Measurements from ENCODE around the gene HAVCR2. TPM values are rescaled to one million over a fixed set of nuclear protein-coding genes. Genes with fewer than 3 reads are reported as not detected.

HAVCR2 gene
- 0.19 and 0.37 TPM in 2 replicates for total RNA-seq (ENCODE audit: low replicate concordance)

DNA sequence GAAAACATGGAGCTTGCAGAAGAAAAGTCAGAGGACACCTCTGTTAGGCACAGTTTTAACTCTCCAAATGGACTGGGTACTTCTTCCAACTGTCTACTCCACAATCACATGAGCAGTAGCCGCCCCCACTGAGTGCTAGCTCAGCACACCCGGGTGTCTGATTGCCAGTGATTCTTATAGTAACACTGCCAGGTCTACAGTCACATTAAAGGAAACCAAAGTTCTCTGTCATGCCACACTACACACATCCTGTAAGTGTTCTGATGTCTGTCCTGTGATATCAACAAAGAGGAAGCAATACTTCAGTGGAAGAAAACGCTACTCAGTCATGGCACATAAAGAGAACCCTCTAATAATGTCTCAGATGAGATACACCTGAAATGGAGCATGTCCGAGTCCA lies at the start of gene HAVCR2:
Gene HAVCR2 (minus strand): TSS at position 69 of the 400 bp plus-strand sequence. CDS start 61 bp downstream, at position 8.
- no peaks in the 10 kb centered on the region for H3K27me3 Mint-ChIP-seq (ENCODE audit: insufficient read depth, low read depth)
- Histone ChIP-seq H3K27ac (no peak within 1 kb of the TSS), H4K20me1 (ENCODE audit: low read depth) (no peaks in the 10 kb centered on the region), H3K9me3 (ENCODE audit: low read depth) (no peaks in the 10 kb centered on the region), H3K4me2 (no peak within 1 kb of the TSS), H3K4me1 (no peaks in the 10 kb centered on the region), H3K9ac (no peak within 1 kb of the TSS), H3K27me3 (no peaks in the 10 kb centered on the region), H3F3A (ENCODE audit: low read depth) (no peaks in the 10 kb centered on the region), H2AFZ (replicated peaks) (no peak within 1 kb of the TSS), H3K4me3 (no peak within 1 kb of the TSS), H3K36me3 (no peaks in the 10 kb centered on the region), H3K79me2 (ENCODE audit: low read depth) (no peaks in the 10 kb centered on the region)
- TF ChIP-seq, protein P1, sequence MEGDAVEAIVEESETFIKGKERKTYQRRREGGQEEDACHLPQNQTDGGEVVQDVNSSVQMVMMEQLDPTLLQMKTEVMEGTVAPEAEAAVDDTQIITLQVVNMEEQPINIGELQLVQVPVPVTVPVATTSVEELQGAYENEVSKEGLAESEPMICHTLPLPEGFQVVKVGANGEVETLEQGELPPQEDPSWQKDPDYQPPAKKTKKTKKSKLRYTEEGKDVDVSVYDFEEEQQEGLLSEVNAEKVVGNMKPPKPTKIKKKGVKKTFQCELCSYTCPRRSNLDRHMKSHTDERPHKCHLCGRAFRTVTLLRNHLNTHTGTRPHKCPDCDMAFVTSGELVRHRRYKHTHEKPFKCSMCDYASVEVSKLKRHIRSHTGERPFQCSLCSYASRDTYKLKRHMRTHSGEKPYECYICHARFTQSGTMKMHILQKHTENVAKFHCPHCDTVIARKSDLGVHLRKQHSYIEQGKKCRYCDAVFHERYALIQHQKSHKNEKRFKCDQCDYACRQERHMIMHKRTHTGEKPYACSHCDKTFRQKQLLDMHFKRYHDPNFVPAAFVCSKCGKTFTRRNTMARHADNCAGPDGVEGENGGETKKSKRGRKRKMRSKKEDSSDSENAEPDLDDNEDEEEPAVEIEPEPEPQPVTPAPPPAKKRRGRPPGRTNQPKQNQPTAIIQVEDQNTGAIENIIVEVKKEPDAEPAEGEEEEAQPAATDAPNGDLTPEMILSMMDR (IDR thresholded peaks at IDR 0.05) = no peak
- no peak for TF ChIP-seq EZH2 (IDR thresholded peaks at IDR 0.05)
- no peak for TF ChIP-seq EZH2phosphoT487 (IDR thresholded peaks at IDR 0.05)
- H3K4me1 Mint-ChIP-seq = peaks cover 14% of the 10 kb centered on the region
- H3K4me3 Mint-ChIP-seq = no peak within 1 kb of the TSS
- DNase-seq (ENCODE audit: low spot score) = no peak
- no peaks in the 10 kb centered on the region for H3K9me3 Mint-ChIP-seq
- H3K36me3 Mint-ChIP-seq = no peaks in the 10 kb centered on the region
- H3K27ac Mint-ChIP-seq = no peak within 1 kb of the TSS

DNA sequence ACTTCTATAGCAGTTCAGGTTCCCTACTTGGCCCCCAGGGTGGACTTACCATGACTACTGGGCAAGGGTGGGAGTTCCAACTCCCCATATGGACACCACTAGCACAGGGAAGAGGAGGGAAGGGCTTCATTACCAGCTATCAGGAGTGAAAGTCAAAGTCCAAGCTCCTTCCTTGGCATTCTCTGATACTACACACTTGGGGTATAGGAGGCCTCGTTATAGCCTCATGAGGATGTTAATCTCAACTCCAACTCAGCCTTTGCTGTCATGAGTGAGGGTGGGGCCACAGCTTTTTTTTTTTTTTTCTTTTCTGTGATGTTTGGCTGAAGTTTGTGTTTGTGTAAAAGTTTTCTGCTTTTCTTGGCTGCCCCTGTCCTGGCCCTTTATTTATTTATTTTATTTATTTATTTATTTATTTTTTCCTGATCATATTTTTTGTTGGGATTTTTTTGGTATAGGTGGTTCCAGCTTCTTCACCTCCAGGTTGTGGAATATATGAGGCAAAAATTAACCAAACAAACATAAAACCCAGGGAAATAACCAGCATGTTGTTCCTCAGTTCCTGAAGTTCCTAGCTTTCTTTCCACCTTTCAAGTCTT lies 48.5 kb upstream of the HAVCR2 start:
- no peak for DNase-seq (ENCODE audit: low spot score)
- H3K36me3 Mint-ChIP-seq = no peaks in the 10 kb centered on the region
- Histone ChIP-seq H3K4me3 (no peak overlapping the region), H4K20me1 (ENCODE audit: low read depth) (no peaks in the 10 kb centered on the region), H3F3A (ENCODE audit: low read depth) (no peaks in the 10 kb centered on the region), H2AFZ (replicated peaks) (no peak overlapping the region), H3K4me2 (no peak overlapping the region), H3K27ac (no peak overlapping the region), H3K36me3 (no peaks in the 10 kb centered on the region), H3K79me2 (ENCODE audit: low read depth) (no peaks in the 10 kb centered on the region), H3K9ac (no peak overlapping the region), H3K9me3 (ENCODE audit: low read depth) (no peaks in the 10 kb centered on the region), H3K4me1 (no peaks in the 10 kb centered on the region), H3K27me3 (no peaks in the 10 kb centered on the region)
- no peaks in the 10 kb centered on the region for H3K9me3 Mint-ChIP-seq
- TF ChIP-seq EZH2phosphoT487 (IDR thresholded peaks at IDR 0.05) (no peak), EZH2 (IDR thresholded peaks at IDR 0.05) (no peak)
- H3K4me3 Mint-ChIP-seq = no peak overlapping the region
- H3K27me3 Mint-ChIP-seq (ENCODE audit: insufficient read depth, low read depth) = peaks cover 1% of the 10 kb centered on the region
- no peaks in the 10 kb centered on the region for H3K4me1 Mint-ChIP-seq
- no peak overlapping the region for H3K27ac Mint-ChIP-seq

DNA sequence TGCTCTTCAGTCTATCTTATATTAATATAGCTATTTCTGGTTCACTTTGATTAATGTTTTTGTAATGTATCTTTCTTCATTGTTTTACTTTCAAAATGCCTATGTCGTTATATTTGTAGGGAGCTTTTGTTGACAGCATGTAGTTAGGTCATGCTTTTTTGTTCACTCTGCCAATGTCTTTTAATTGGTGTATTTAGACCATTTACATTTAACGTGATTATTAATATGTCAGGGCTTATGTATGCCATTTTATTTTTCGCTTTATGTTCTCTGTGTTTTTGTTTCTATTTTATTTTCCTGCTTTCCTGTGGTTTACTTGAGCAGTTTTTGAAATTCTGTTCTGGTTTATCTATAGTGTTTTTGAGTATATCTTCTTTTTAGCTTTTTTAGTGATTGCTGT lies 46.5 kb upstream of the HAVCR2 start:
- H3K9me3 Mint-ChIP-seq = no peaks in the 10 kb centered on the region
- Histone ChIP-seq H2AFZ (replicated peaks) (no peak overlapping the region), H3K9me3 (ENCODE audit: low read depth) (no peaks in the 10 kb centered on the region), H3K4me3 (no peak overlapping the region), H3K4me1 (no peaks in the 10 kb centered on the region), H3K27ac (no peak overlapping the region), H4K20me1 (ENCODE audit: low read depth) (no peaks in the 10 kb centered on the region), H3K36me3 (no peaks in the 10 kb centered on the region), H3K79me2 (ENCODE audit: low read depth) (no peaks in the 10 kb centered on the region), H3K27me3 (no peaks in the 10 kb centered on the region), H3K4me2 (no peak overlapping the region), H3F3A (ENCODE audit: low read depth) (no peaks in the 10 kb centered on the region), H3K9ac (no peak overlapping the region)
- no peak overlapping the region for H3K4me3 Mint-ChIP-seq
- no peaks in the 10 kb centered on the region for H3K36me3 Mint-ChIP-seq
- DNase-seq (ENCODE audit: low spot score) = no peak
- TF ChIP-seq, protein P1 (IDR thresholded peaks at IDR 0.05) = no peak
- TF ChIP-seq EZH2 (IDR thresholded peaks at IDR 0.05) (no peak), EZH2phosphoT487 (IDR thresholded peaks at IDR 0.05) (no peak)
- no peaks in the 10 kb centered on the region for H3K4me1 Mint-ChIP-seq
- H3K27ac Mint-ChIP-seq = no peak overlapping the region
- H3K27me3 Mint-ChIP-seq (ENCODE audit: insufficient read depth, low read depth) = no peaks in the 10 kb centered on the region

DNA sequence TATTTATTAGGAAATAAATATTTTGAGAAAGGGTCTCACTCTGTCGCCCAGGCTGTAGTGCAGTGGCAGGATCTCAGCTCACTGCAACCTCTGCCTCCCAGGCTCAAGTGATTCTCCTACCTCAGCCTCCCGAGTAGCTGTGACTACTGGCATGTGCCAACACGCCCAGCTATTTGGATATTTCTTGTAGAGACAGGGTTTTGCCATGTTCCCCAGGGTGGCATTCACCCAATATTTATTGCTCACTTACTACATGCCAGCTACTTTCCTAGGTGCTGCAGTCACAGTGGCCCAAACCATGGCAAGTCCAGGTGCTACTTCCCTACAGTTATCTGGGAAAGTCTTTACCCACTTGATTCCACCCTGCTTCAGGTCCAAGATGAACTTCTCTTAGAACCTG lies 42.2 kb upstream of the HAVCR2 start:
- no peaks in the 10 kb centered on the region for H3K27me3 ChIP-seq
- Mint-ChIP-seq H3K4me1 (no peaks in the 10 kb centered on the region), H3K4me3 (no peak overlapping the region), H3K36me3 (no peaks in the 10 kb centered on the region), H3K27me3 (ENCODE audit: insufficient read depth, low read depth) (peaks cover 4% of the 10 kb centered on the region), H3K27ac (no peak overlapping the region), H3K9me3 (no peaks in the 10 kb centered on the region)
- no peaks in the 10 kb centered on the region for H3K79me2 ChIP-seq (ENCODE audit: low read depth)
- no peak for DNase-seq (ENCODE audit: low spot score)
- H4K20me1 ChIP-seq (ENCODE audit: low read depth) = no peaks in the 10 kb centered on the region
- no peak overlapping the region for H3K4me3 ChIP-seq
- no peaks in the 10 kb centered on the region for H3K9me3 ChIP-seq (ENCODE audit: low read depth)
- no peak overlapping the region for H3K9ac ChIP-seq
- TF ChIP-seq EZH2phosphoT487 (IDR thresholded peaks at IDR 0.05) (no peak), EZH2 (IDR thresholded peaks at IDR 0.05) (no peak)
- TF ChIP-seq, protein P1 (IDR thresholded peaks at IDR 0.05) = no peak
- H3K4me2 ChIP-seq = no peak overlapping the region
- H2AFZ ChIP-seq (replicated peaks) = no peak overlapping the region
- no peaks in the 10 kb centered on the region for H3F3A ChIP-seq (ENCODE audit: low read depth)
- no peaks in the 10 kb centered on the region for H3K4me1 ChIP-seq
- H3K27ac ChIP-seq = no peak overlapping the region
- no peaks in the 10 kb centered on the region for H3K36me3 ChIP-seq

Measured in neural progenitor cell (in vitro differentiated cells).